PC-9 (cell line): Measurements from ENCODE around the gene UPK1B. TPM values are rescaled to one million over a fixed set of nuclear protein-coding genes. Genes with fewer than 3 reads are reported as not detected.

Experiments
- BruUV-seq: library from RNA; stranded (reverse); fragments of 400-500 nt; replicated peaks from 2 replicates; lab custom pipeline; 2021; lab: Mats Ljungman, UMichigan
- CTCF ChIA-PET: fragments of 300-600 bp; sonication (Branson Sonifier 250); formaldehyde crosslinking; loops from one replicate; lab custom pipeline; 2022; ENCODE audit warnings: antibody characterized with exemption; lab: Charles Lee
- POLR2A ChIA-PET: fragments of 300-600 bp; sonication (Branson Sonifier 250); formaldehyde crosslinking; loops from one replicate; lab custom pipeline; 2022; ENCODE audit warnings: antibody characterized with exemption; ENCODE audit not compliant: unreplicated experiment; lab: Charles Lee
- DNase-seq, 2 experiments: peaks; one replicate each; pipeline versions ENCODE4 v3.0.0 to v3.0.0-alpha.2; 2015 to 2022; ENCODE audit warnings: mixed read lengths in 1 of 2
- H2AFZ ChIP-seq: fragments of 200-600 bp; sonication (generic); 2 replicates; pipeline ENCODE4 v1.8.1; 2017; ENCODE audit warnings: antibody characterized with exemption
- H3F3A ChIP-seq: fragments of 200-600 bp; sonication (generic); 2 replicates; pipeline ENCODE4 v1.8.1; 2017; ENCODE audit warnings: antibody characterized with exemption, mild to moderate bottlenecking, low read depth; ENCODE audit not compliant: insufficient read depth
- H3K27ac ChIP-seq: fragments of 200-600 bp; sonication (generic); 2 replicates; pipeline ENCODE4 v1.6.1; 2016; ENCODE audit warnings: mixed run types
- H3K27me3 ChIP-seq: fragments of 200-600 bp; sonication (generic); 2 replicates; pipeline ENCODE4 v1.6.1; 2016; ENCODE audit warnings: low read depth, mixed run types; ENCODE audit not compliant: insufficient read depth
- H3K36me3 ChIP-seq: fragments of 200-600 bp; sonication (generic); 2 replicates; pipeline ENCODE4 v1.6.1; 2016; ENCODE audit warnings: low read depth, mixed run types
- H3K4me1 ChIP-seq: fragments of 200-600 bp; sonication (generic); replicated peaks from 2 replicates; pipeline ENCODE4 v1.6.1; 2016; ENCODE audit warnings: mixed run types; ENCODE audit not compliant: insufficient read depth
- H3K4me2 ChIP-seq: fragments of 200-600 bp; sonication (generic); 2 replicates; pipeline ENCODE4 v1.6.1; 2017; ENCODE audit warnings: mixed run types
- H3K4me3 ChIP-seq: fragments of 200-600 bp; sonication (generic); 2 replicates; pipeline ENCODE4 v1.6.1; 2016; ENCODE audit warnings: mixed run types
- H3K79me2 ChIP-seq: fragments of 200-600 bp; sonication (generic); 2 replicates; pipeline ENCODE4 v1.6.1; 2017; ENCODE audit warnings: low read depth, mixed run types
- H3K9me2 ChIP-seq: fragments of 200-600 bp; sonication (generic); 2 replicates; pipeline ENCODE4 v1.8.1; 2017; ENCODE audit warnings: mild to moderate bottlenecking; ENCODE audit not compliant: insufficient read depth
- H3K9me3 ChIP-seq: fragments of 200-600 bp; sonication (generic); 2 replicates; pipeline ENCODE4 v1.8.1; 2016; ENCODE audit warnings: low read depth; ENCODE audit not compliant: insufficient read depth
- H4K20me1 ChIP-seq: fragments of 200-600 bp; sonication (generic); 2 replicates; pipeline ENCODE4 v1.8.1; 2017; ENCODE audit not compliant: insufficient read depth
- EZH2 ChIP-seq: fragments of 200-600 bp; sonication (generic); IDR thresholded peaks from 2 replicates; pipeline ENCODE4 v1.8.0; 2017; ENCODE audit warnings: antibody characterized with exemption, low read depth
- intact Hi-C: fragments of 100-400 bp; cut with micrococcal nuclease; formaldehyde crosslinking; loops from one replicate; pipeline ENCODE4 v1.10.0; 2022; ENCODE audit not compliant: unreplicated experiment
- total RNA-seq: library from RNA; stranded (reverse); gene quantifications from 2 replicates; pipeline ENCODE4 v1.2.3, GENCODE V29; 2021
- TF ChIP-seq, protein P1 (sequence below): fragments of 200-600 bp; sonication (generic); conservative IDR thresholded peaks from 2 replicates; pipeline ENCODE4 v1.6.1; 2017; ENCODE audit warnings: mixed run types, antibody characterized with exemption, mild to moderate bottlenecking, moderate library complexity

UPK1B gene
- total RNA-seq, 1 experiment from 2014 or later, result not detected

DNA sequence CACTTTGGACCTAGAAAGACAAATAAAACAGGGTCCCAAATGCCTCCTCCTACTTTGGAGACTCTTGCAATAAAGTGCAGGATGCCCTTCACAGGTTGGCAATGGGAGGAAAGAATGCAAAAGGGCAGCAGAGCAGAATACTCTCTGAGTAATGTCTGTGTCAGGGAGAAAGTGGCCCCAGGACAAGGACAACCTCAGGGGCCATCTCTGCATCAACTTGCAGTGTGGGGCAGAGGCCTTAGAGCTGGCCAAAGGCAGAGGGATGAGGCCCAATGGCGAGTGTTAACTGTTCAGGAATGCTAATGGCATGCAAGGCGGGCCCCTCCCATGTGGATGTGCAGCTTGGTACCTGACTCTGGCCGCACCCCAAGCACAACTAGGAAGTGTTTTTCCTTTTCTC lies 8.4 kb downstream of the UPK1B start:
- peak overlapping the region; percentile 47; the same call in 1 of the 2 replicates for H3K4me2 ChIP-seq
- peak overlapping the region; percentile 81 for H3K27ac ChIP-seq
- H3K9me2 ChIP-seq, result no peaks in the 10 kb centered on the region; the same call in 1 of the 2 replicates
- POLR2A ChIA-PET, result interaction anchor here (0.6 to 1.1 kb wide), 3 partner anchors 76 to 914 kb away, joined by 4 to 5 read pairs (median 4); no protein-coding TSS in a partner anchor
- no peaks in the 10 kb centered on the region for H4K20me1 ChIP-seq
- CTCF ChIA-PET, result interaction anchor here (1.6 kb wide), 1 partner anchor 60 kb away, joined by 5 read pairs; no protein-coding TSS in a partner anchor
- intact Hi-C loops, result no loop called here
- TF ChIP-seq EZH2, result no peak
- TF ChIP-seq, protein P1, sequence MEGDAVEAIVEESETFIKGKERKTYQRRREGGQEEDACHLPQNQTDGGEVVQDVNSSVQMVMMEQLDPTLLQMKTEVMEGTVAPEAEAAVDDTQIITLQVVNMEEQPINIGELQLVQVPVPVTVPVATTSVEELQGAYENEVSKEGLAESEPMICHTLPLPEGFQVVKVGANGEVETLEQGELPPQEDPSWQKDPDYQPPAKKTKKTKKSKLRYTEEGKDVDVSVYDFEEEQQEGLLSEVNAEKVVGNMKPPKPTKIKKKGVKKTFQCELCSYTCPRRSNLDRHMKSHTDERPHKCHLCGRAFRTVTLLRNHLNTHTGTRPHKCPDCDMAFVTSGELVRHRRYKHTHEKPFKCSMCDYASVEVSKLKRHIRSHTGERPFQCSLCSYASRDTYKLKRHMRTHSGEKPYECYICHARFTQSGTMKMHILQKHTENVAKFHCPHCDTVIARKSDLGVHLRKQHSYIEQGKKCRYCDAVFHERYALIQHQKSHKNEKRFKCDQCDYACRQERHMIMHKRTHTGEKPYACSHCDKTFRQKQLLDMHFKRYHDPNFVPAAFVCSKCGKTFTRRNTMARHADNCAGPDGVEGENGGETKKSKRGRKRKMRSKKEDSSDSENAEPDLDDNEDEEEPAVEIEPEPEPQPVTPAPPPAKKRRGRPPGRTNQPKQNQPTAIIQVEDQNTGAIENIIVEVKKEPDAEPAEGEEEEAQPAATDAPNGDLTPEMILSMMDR, result no peak
- no peaks in the 10 kb centered on the region for H3K9me3 ChIP-seq
- peak overlapping the region; percentile 65; the same call in 1 of the 2 replicates for H2AFZ ChIP-seq
- no TSS peak for BruUV-seq
- H3F3A ChIP-seq, result peaks cover 45% of the 10 kb centered on the region
- H3K27me3 ChIP-seq, result no peaks in the 10 kb centered on the region
- H3K79me2 ChIP-seq, result no peaks in the 10 kb centered on the region
- peaks cover 67% of the 10 kb centered on the region for H3K4me1 ChIP-seq
- DNase-seq, result peak; percentile 83 to 92
- no peak overlapping the region for H3K4me3 ChIP-seq
- no peaks in the 10 kb centered on the region for H3K36me3 ChIP-seq

DNA sequence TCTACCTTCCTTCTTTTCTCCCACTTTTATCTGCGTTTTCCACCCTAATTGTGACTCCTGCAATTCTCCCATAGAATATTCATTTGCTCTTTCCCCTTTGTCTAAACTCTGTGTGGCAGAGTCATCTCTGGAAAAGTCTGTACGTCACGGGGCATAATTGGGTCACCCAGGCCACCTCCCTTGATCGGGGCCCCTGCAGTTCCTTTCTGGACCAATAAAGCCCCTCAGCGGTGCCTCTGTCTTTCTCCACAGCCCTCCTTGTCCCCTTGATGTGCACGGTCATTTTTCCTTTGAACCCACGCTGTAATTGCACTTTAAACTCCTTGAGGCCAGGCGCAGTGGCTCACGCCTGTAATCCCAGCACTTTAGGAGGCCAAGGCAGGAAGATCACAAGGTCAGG lies 10.7 kb downstream of the UPK1B start:
- intact Hi-C loops, result no loop called here
- H3K9me3 ChIP-seq, result no peaks in the 10 kb centered on the region
- peaks cover 57% of the 10 kb centered on the region for H3K4me1 ChIP-seq
- peak overlapping the region; percentile 53 for H3K4me2 ChIP-seq
- no peaks in the 10 kb centered on the region; the same call in 1 of the 2 replicates for H3K9me2 ChIP-seq
- H3K79me2 ChIP-seq, result no peaks in the 10 kb centered on the region
- H3F3A ChIP-seq, result peaks cover 35% of the 10 kb centered on the region
- no peak for TF ChIP-seq EZH2
- TF ChIP-seq, protein P1, result no peak
- DNase-seq, result no peak
- H3K36me3 ChIP-seq, result no peaks in the 10 kb centered on the region
- H3K4me3 ChIP-seq, result no peak overlapping the region
- H4K20me1 ChIP-seq, result no peaks in the 10 kb centered on the region
- BruUV-seq, result TSS peak; percentile 85
- H2AFZ ChIP-seq, result no peak overlapping the region
- no peaks in the 10 kb centered on the region for H3K27me3 ChIP-seq
- POLR2A ChIA-PET, result interaction anchor here (0.6 to 0.9 kb wide), 2 partner anchors 75 to 223 kb away, joined by 3 to 4 read pairs; no protein-coding TSS in a partner anchor
- CTCF ChIA-PET, result interaction anchor here (0.6 kb wide), 2 partner anchors 24 to 1377 kb away, joined by 3 read pairs; no protein-coding TSS in a partner anchor
- peak overlapping the region; percentile 89 for H3K27ac ChIP-seq

DNA sequence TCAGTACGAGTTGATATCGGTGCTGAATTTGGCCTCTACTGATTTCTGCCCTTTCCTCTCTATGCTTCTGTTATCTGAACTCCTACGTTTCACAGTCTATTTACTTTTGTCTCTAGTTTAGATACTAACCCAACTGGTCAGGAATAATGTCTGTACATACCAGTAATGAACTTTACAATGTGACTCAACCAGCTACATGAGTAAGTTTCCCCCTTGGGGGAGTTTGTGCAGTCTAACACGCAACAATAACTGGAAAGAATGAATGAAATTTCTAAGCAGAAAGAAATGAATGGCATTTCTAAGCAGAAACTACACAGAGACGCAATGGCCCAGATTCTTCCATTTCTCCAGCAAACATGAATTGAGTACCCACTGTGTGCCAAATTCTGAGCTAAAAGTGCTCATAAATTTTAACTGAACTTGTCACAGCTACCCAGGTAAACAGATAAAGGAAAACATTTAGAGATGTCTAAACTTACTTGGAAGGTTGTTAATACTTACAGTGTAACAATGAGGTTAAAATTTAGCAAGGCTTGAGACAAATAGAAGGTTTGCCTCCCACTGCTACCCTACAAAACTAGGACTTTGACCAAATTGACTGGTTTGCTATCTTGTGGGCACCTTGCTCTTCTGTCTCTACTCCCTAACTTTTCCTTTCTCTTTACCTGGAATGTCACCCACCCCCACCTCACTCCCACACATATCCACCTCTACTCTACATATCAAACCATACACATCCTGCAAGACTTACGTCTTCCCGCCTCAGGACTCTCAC lies 11.6 kb downstream of the UPK1B start:
- H3K4me3 ChIP-seq, result no peak overlapping the region
- H3F3A ChIP-seq, result peaks cover 35% of the 10 kb centered on the region
- peaks cover 57% of the 10 kb centered on the region for H3K4me1 ChIP-seq
- ChIA-PET CTCF (no interaction called here), POLR2A (interaction anchor here (0.6 to 0.9 kb wide), 3 partner anchors 74 to 234 kb away, joined by 3 to 7 read pairs (median 4); no protein-coding TSS in a partner anchor)
- no peaks in the 10 kb centered on the region; the same call in 1 of the 2 replicates for H3K9me2 ChIP-seq
- BruUV-seq, result no TSS peak
- peak overlapping the region; percentile 53 for H3K4me2 ChIP-seq
- no peaks in the 10 kb centered on the region for H4K20me1 ChIP-seq
- intact Hi-C loops, result loop anchor here (1.0 kb wide), 1 partner anchor 40 kb away; no protein-coding TSS in a partner anchor
- TF ChIP-seq EZH2, result no peak
- TF ChIP-seq, protein P1, result no peak
- H3K27ac ChIP-seq, result peak overlapping the region; percentile 89
- no peaks in the 10 kb centered on the region for H3K79me2 ChIP-seq
- no peaks in the 10 kb centered on the region for H3K9me3 ChIP-seq
- DNase-seq, result peak; percentile 31 to 92
- no peak overlapping the region for H2AFZ ChIP-seq
- no peaks in the 10 kb centered on the region for H3K27me3 ChIP-seq
- H3K36me3 ChIP-seq, result no peaks in the 10 kb centered on the region
